Spleen (tissue), 11 donors: ENCODE results near the gene A3GALT2. TPM values are rescaled to one million over a fixed set of nuclear protein-coding genes. Genes with fewer than 3 reads are reported as not detected.

ENCODE experiments used
- DNase-seq: peaks from one replicate; pipeline ENCODE4 v3.0.0-alpha.2; 2020
- H3K27ac ChIP-seq, 8 donors: fragments of 200-600 bp; sonication (generic) in 7 of 8; 1 replicate in 4 of 8; 2 replicates in 4 of 8; pipeline versions ENCODE4 v1.5.0 to v1.8.0; 2016 to 2021; ENCODE audit warnings: inconsistent platforms in 4 of 8, mild to moderate bottlenecking in 4 of 8, moderate library complexity in 1 of 8
- H3K27me3 ChIP-seq, 7 donors: fragments of 200-600 bp; sonication (generic) in 6 of 7; replicated peaks in 1 of 7; 1 replicate in 4 of 7; 2 replicates in 3 of 7; pipeline versions ENCODE4 v1.5.0 to v1.8.0; 2016 to 2021; ENCODE audit warnings: inconsistent platforms in 3 of 7, mild to moderate bottlenecking in 1 of 7
- H3K36me3 ChIP-seq, 6 donors: fragments of 200-600 bp; sonication (generic) in 5 of 6; 1 replicate in 4 of 6; 2 replicates in 2 of 6; pipeline versions ENCODE4 v1.5.0 to v1.8.0; 2016 to 2021; ENCODE audit warnings: inconsistent platforms in 2 of 6
- H3K4me1 ChIP-seq, 6 donors: fragments of 200-600 bp; sonication (generic) in 5 of 6; 1 replicate in 3 of 6; 2 replicates in 3 of 6; pipeline versions ENCODE4 v1.5.0 to v1.8.0; 2016 to 2021; ENCODE audit warnings: inconsistent platforms in 3 of 6
- H3K4me3 ChIP-seq, 8 donors: fragments of 200-600 bp; sonication (generic) in 7 of 8; 1 replicate in 4 of 8; 2 replicates in 4 of 8; pipeline versions ENCODE4 v1.5.0 to v1.8.0; 2016 to 2021; ENCODE audit warnings: inconsistent platforms in 4 of 8, mild to moderate bottlenecking in 4 of 8, moderate library complexity in 2 of 8
- H3K9me3 ChIP-seq, 8 donors: fragments of 200-600 bp; sonication (generic) in 7 of 8; 1 replicate in 4 of 8; 2 replicates in 4 of 8; pipeline versions ENCODE4 v1.5.0 to v1.8.0; 2016 to 2021; ENCODE audit warnings: inconsistent platforms in 4 of 8
- CTCF ChIP-seq, 11 experiments: fragments of 200-600 bp in 7 of 11; fragments of 450-650 bp in 4 of 11; sonication (generic) in 4 of 11; IDR thresholded peaks in 8 of 11; conservative IDR thresholded peaks in 3 of 11; 1 replicate in 7 of 11; 2 replicates in 4 of 11; pipeline versions ENCODE4 v1.4.0 to v1.8.0; 2016 to 2021; ENCODE audit warnings: antibody characterized with exemption in 11 of 11, inconsistent platforms in 4 of 11, mild to moderate bottlenecking in 1 of 11
- POLR2A ChIP-seq, 3 donors: fragments of 450-650 bp; IDR thresholded peaks; one replicate each; pipeline ENCODE4 v1.5.1; 2017; ENCODE audit warnings: antibody characterized with exemption in 3 of 3, mild to moderate bottlenecking in 1 of 3
- POLR2AphosphoS5 ChIP-seq, 3 donors: sonication (generic); formaldehyde crosslinking; IDR thresholded peaks; one replicate each; pipeline ENCODE4 v1.5.1; 2017; ENCODE audit warnings: antibody characterized with exemption in 3 of 3
- WGBS, 5 donors: extraction: QIAGEN DNeasy Blood & Tissue Kit in 3 of 5; methylation state at CpG; one replicate each; pipeline versions ENCODE4 v1.1.5 to v1.1.7; 2013 to 2018; 5-methylcytosine and 5-hydroxymethylcytosine counted together
- intact Hi-C: fragments of 100-400 bp; cut with DNase I; formaldehyde crosslinking; loops from one replicate; pipeline ENCODE4 v1.15.0; 2023; ENCODE audit warnings: low total_unique reads
- polyA plus RNA-seq, 3 donors: library from polyadenylated mRNA; stranded (reverse); fragments of 200-250 nt; gene quantifications; one replicate each; pipeline ENCODE4 v1.2.1, GENCODE V29; 2013
- total RNA-seq, 7 donors: library from RNA; depleted of rRNA in 3 of 7; stranded (reverse); fragments of >200 nt in 3 of 7; fragmentation: NEBNext Ultra II Directional in 4 of 7; extraction: Animal tissue kit (Norgen Biotek cat#: 25700) in 4 of 7; gene quantifications; one replicate each; pipeline versions ENCODE4 v1.1.0 to v1.2.1, GENCODE V29; 2016 to 2021
- donor health status: healthy with polysubstance abuse.
- donor health status: DM: no; HTN: no; CAD: no; lungs with moderate emphysema.
- donor health status: DM: no; HTN: no; CAD: no.
- donor health status: Bipolar disorder and iron deficiency.
- donor health status: healthy.
- donor health status: DM: no; HTN: no; CAD: no.
- donor health status: DM: yes; HTN: yes; CAD: no.

The A3GALT2 gene
- total and polyA plus RNA-seq, 10 donors, result 0.10 to 1.6 (median 0.47) TPM; not detected in 7

- Histone ChIP-seq H3K9me3 (no peaks in the 10 kb centered on the region), H3K36me3 (peaks cover 0 to 27% (median 6%) of the 10 kb centered on the region in 6 donors), H3K27ac (no peak overlapping the region), H3K27me3 (no peaks in the 10 kb centered on the region), H3K4me1 (peaks cover 0 to 23% (median 10%) of the 10 kb centered on the region in 6 donors), H3K4me3 (no peak overlapping the region)
- 76 to 88% (median 84%) methylated on average over 4 of the region's 4 CpGs for WGBS, 5 donors
- intact Hi-C loops, result no loop called here
- DNase-seq, result no peak
- TF ChIP-seq POLR2AphosphoS5 (IDR thresholded peaks at IDR 0.05), result no peak
- no peak for TF ChIP-seq CTCF (IDR thresholded peaks at IDR 0.05 in 8 of 11, conservative IDR thresholded peaks at IDR 0.05 in 3 of 11)
- TF ChIP-seq POLR2A (IDR thresholded peaks at IDR 0.05), result no peak
These were observed 37.4 kb upstream of the A3GALT2 start for GRCh38 chr1:33358114-33358794.

DNA sequence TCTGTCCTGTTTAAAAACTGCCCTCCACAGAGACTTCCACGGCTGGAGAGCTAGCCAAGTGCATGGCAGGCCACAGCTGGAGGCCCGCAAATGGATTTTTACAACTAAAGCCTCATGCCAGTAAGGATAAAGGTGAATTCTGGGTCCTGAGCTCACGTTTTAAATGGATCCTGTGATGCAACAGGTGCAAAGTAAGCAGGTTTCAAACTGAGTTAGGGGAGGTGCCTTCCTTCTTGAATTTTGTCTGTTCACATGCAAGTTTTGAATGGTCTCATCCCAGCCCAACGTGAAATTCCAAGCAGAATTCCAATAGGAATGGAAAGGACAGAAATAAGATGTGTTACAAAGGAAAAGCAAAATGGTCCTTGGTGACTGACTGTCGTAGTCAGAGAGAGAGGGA lies 36.2 kb upstream of the A3GALT2 start:
- Histone ChIP-seq H3K27ac (no peak overlapping the region), H3K36me3 (peaks cover 0 to 33% (median 6%) of the 10 kb centered on the region in 6 donors), H3K4me3 (no peak overlapping the region), H3K4me1 (peaks cover 0 to 16% (median 7%) of the 10 kb centered on the region in 6 donors), H3K9me3 (no peaks in the 10 kb centered on the region), H3K27me3 (no peaks in the 10 kb centered on the region)
- DNase-seq, result no peak
- 91 to 98% (median 95%) methylated on average over 5 of the region's 5 CpGs for WGBS, 5 donors
- intact Hi-C loops, result no loop called here
- TF ChIP-seq POLR2A (IDR thresholded peaks at IDR 0.05) (no peak), CTCF (IDR thresholded peaks at IDR 0.05 in 8 of 11, conservative IDR thresholded peaks at IDR 0.05 in 3 of 11) (no peak), POLR2AphosphoS5 (IDR thresholded peaks at IDR 0.05) (no peak)

DNA sequence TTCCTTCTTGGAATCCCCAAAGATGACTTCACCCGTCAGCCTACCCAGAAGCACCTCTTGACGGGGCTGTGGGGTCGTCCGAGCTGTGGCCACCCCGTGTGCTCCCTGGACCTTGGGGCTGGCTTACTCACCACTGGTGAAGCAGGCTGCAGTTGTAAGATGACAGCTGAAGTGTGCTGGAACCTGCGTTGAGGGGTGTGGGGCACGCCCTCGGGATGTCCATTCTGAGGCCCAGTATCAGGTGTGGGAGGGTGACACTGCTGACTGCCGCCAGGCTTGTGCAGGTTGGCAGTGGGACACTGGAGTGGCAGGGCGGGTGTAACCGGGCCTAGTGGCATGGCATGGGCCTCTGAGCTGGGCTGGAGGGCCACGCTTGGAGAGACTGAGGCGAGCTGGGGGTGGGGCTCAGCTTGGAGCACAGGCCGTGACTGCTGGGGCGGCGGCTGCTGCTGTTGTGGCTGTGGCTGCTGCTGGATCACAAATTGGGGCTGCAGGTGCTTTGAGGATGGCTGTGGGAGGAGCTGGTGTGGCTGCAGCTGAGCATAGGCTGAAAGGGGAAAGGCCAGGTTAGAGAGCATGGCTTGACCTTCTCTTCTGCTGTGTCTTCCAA lies 33.9 kb upstream of the A3GALT2 start:
- intact Hi-C loops, result no loop called here
- Histone ChIP-seq H3K36me3 (peaks cover 0 to 33% (median 6%) of the 10 kb centered on the region in 6 donors), H3K9me3 (no peaks in the 10 kb centered on the region), H3K4me3 (no peak overlapping the region), H3K27me3 (no peaks in the 10 kb centered on the region), H3K27ac (no peak overlapping the region), H3K4me1 (peaks cover 7 to 16% (median 13%) of the 10 kb centered on the region in 6 donors)
- TF ChIP-seq CTCF (IDR thresholded peaks at IDR 0.05 in 8 of 11, conservative IDR thresholded peaks at IDR 0.05 in 3 of 11), result no peak
- no peak for TF ChIP-seq POLR2A (IDR thresholded peaks at IDR 0.05)
- TF ChIP-seq POLR2AphosphoS5 (IDR thresholded peaks at IDR 0.05), result peak in 1 of 3 donors; percentile 41
- WGBS, 5 donors, result 89 to 94% (median 91%) methylated on average over 13 to 16 of the region's 16 CpGs
- DNase-seq, result no peak

- Histone ChIP-seq H3K4me1 (peaks cover 7 to 22% (median 15%) of the 10 kb centered on the region in 6 donors), H3K36me3 (peaks cover 0 to 33% (median 6%) of the 10 kb centered on the region in 6 donors), H3K9me3 (no peaks in the 10 kb centered on the region), H3K27me3 (no peaks in the 10 kb centered on the region), H3K27ac (no peak overlapping the region), H3K4me3 (no peak overlapping the region)
- intact Hi-C loops, result no loop called here
- no peak for DNase-seq
- TF ChIP-seq POLR2A (IDR thresholded peaks at IDR 0.05) (no peak), CTCF (IDR thresholded peaks at IDR 0.05 in 8 of 11, conservative IDR thresholded peaks at IDR 0.05 in 3 of 11) (no peak), POLR2AphosphoS5 (IDR thresholded peaks at IDR 0.05) (no peak)
- 88 to 97% (median 94%) methylated on average over 5 of the region's 5 CpGs for WGBS, 5 donors
These were observed 32.6 kb upstream of the A3GALT2 start for GRCh38 chr1:33353531-33353930.
